ENCODE data around the gene MZB1. TPM values are rescaled to one million over a fixed set of nuclear protein-coding genes. Genes with fewer than 3 reads are reported as not detected.

Gene MZB1
- total RNA-seq, 1 experiment from 2014 or later, result 1.1 TPM

DNA sequence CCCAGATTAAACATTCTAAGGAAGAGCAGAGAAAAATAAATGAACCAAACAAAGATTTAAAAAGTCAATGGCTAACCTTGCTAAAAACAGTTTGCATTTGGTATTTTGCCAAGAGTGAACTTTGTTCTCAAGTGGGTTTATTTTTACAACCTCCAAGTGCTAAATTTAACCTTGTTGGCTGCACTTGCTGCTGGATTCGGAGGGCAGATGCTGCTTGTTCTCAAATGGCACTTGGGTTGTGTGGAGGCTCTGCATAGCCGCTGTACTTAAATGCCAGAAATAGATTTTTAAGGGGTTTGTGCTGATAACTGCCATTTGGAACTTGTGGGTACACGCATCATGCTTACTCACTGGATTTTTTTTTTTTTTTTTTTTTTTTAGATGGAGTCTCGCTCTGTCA lies 27.5 kb upstream of the MZB1 start:
- Mint-ChIP-seq H3K4me3 (no peak overlapping the region), H3K4me1 (peaks cover 9% of the 10 kb centered on the region), H3K27me3 (ENCODE audit: low read depth) (no peaks in the 10 kb centered on the region; the same call in 1 of the 2 replicates), H3K36me3 (peaks cover 13% of the 10 kb centered on the region), H3K9me3 (no peaks in the 10 kb centered on the region), H3K27ac (no peak overlapping the region)
- CTCF ChIA-PET, result interaction anchor here (9.6 kb wide), 1 partner anchor 98 kb away, joined by 208 read pairs; no protein-coding TSS in a partner anchor
- ATAC-seq, result no peak
- no peak for TF ChIP-seq GTF2I (CRISPR knock-in tag; conservative IDR thresholded peaks at IDR 0.05)
- TF ChIP-seq TCF7 (CRISPR knock-in tag; IDR thresholded peaks at IDR 0.05; ENCODE audit: low read depth), result no peak
- no peak for TF ChIP-seq ZNF396 (CRISPR knock-in tag; IDR thresholded peaks at IDR 0.05; ENCODE audit: borderline replicate concordance)
- TF ChIP-seq MXD4 (CRISPR knock-in tag; IDR thresholded peaks at IDR 0.05; ENCODE audit: borderline replicate concordance), result no peak
- no peak for TF ChIP-seq HMGXB4 (CRISPR knock-in tag; IDR thresholded peaks at IDR 0.05)
- no peak for TF ChIP-seq PREB (CRISPR knock-in tag; IDR thresholded peaks at IDR 0.05; ENCODE audit: borderline replicate concordance)
- TF ChIP-seq, protein P1, sequence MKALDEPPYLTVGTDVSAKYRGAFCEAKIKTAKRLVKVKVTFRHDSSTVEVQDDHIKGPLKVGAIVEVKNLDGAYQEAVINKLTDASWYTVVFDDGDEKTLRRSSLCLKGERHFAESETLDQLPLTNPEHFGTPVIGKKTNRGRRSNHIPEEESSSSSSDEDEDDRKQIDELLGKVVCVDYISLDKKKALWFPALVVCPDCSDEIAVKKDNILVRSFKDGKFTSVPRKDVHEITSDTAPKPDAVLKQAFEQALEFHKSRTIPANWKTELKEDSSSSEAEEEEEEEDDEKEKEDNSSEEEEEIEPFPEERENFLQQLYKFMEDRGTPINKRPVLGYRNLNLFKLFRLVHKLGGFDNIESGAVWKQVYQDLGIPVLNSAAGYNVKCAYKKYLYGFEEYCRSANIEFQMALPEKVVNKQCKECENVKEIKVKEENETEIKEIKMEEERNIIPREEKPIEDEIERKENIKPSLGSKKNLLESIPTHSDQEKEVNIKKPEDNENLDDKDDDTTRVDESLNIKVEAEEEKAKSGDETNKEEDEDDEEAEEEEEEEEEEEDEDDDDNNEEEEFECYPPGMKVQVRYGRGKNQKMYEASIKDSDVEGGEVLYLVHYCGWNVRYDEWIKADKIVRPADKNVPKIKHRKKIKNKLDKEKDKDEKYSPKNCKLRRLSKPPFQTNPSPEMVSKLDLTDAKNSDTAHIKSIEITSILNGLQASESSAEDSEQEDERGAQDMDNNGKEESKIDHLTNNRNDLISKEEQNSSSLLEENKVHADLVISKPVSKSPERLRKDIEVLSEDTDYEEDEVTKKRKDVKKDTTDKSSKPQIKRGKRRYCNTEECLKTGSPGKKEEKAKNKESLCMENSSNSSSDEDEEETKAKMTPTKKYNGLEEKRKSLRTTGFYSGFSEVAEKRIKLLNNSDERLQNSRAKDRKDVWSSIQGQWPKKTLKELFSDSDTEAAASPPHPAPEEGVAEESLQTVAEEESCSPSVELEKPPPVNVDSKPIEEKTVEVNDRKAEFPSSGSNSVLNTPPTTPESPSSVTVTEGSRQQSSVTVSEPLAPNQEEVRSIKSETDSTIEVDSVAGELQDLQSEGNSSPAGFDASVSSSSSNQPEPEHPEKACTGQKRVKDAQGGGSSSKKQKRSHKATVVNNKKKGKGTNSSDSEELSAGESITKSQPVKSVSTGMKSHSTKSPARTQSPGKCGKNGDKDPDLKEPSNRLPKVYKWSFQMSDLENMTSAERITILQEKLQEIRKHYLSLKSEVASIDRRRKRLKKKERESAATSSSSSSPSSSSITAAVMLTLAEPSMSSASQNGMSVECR (CRISPR knock-in tag; IDR thresholded peaks at IDR 0.05; ENCODE audit: borderline replicate concordance), result no peak
- TF ChIP-seq FOXK1 (CRISPR knock-in tag; IDR thresholded peaks at IDR 0.05), result no peak
- TF ChIP-seq RORB (CRISPR knock-in tag; IDR thresholded peaks at IDR 0.05), result no peak
- no peak for TF ChIP-seq GABPB1 (CRISPR knock-in tag; IDR thresholded peaks at IDR 0.05)
- no peak for TF ChIP-seq E2F1 (CRISPR knock-in tag; IDR thresholded peaks at IDR 0.05)
- TF ChIP-seq PRRX2 (CRISPR knock-in tag; IDR thresholded peaks at IDR 0.05), result no peak
- TF ChIP-seq, protein P2, sequence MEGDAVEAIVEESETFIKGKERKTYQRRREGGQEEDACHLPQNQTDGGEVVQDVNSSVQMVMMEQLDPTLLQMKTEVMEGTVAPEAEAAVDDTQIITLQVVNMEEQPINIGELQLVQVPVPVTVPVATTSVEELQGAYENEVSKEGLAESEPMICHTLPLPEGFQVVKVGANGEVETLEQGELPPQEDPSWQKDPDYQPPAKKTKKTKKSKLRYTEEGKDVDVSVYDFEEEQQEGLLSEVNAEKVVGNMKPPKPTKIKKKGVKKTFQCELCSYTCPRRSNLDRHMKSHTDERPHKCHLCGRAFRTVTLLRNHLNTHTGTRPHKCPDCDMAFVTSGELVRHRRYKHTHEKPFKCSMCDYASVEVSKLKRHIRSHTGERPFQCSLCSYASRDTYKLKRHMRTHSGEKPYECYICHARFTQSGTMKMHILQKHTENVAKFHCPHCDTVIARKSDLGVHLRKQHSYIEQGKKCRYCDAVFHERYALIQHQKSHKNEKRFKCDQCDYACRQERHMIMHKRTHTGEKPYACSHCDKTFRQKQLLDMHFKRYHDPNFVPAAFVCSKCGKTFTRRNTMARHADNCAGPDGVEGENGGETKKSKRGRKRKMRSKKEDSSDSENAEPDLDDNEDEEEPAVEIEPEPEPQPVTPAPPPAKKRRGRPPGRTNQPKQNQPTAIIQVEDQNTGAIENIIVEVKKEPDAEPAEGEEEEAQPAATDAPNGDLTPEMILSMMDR (IDR thresholded peaks at IDR 0.05), result no peak
- TF ChIP-seq, protein P3, sequence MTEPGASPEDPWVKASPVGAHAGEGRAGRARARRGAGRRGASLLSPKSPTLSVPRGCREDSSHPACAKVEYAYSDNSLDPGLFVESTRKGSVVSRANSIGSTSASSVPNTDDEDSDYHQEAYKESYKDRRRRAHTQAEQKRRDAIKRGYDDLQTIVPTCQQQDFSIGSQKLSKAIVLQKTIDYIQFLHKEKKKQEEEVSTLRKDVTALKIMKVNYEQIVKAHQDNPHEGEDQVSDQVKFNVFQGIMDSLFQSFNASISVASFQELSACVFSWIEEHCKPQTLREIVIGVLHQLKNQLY (CRISPR knock-in tag; IDR thresholded peaks at IDR 0.05), result no peak
- no peak for TF ChIP-seq USF1 (CRISPR knock-in tag; IDR thresholded peaks at IDR 0.05)
- TF ChIP-seq EMX1 (CRISPR knock-in tag; IDR thresholded peaks at IDR 0.05), result no peak
- POLR2A ChIA-PET, result no interaction called here
- DNase-seq (ENCODE audit: low spot score), result no peak

Data from WTC11 (cell line).